SIG-M5 treated with dmso at 0.1 percent for 504 hours (cell line): ENCODE data around the gene TM7SF2.
A peak's percentile ranks its signal among the peaks of the same experiment; 100 is the strongest.
"Not testable (repeated sequence)": the region's sequence is repeated elsewhere in the genome, so short reads cannot be mapped to it uniquely, and the experiment has no call there.

ENCODE experiments used
- DNase-seq: peaks from one replicate; lab custom pipeline; 2025; ENCODE audit not compliant: unreplicated experiment; lab: John Stamatoyannopoulos, UW

The TM7SF2 gene

DNA sequence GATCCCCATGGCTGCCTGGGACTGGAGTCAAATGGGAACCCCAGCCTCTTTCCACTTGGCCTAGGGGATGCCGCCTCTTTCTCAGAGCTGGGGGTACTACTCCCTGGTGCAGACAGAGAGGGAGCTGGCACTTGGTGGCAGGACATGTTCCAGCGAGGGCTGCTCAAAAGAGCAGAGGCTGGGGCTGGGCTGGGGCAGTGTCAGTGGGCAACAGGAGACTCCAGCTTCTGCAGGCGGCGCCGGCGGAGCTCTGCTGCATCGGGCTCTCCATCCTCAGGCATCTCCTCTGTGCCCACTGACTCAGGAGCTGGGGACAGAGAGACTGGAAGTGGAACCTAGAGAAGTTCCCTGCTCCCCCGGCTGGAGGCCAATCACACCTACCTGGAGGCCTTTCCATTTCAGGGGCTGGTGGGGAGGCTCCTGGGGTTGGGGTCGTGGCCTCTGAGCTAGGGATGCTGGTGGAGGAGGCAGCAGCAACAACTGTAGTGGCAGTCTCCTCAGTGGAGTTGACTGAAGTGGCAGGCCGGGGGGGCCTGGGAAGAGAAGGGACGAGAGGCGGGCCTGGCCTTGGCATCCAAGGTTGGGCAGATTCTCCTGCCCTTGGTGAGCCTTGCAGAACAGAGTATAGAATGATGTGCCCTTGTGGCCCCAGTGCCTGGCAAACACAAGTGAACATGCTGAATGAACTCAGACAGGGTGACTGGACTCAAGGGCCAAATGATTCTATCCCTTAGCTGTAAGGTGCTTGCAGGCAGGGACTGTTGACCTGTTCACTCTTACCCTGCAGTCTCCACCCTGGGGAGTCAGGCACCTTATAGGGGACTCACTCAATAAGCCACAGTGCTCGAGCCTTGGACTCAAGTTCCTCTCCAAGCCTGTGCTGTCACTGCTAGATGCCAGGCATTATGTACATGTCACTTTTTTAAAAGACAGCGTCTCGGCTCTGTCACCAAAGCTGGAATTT is 16.8 kb downstream of the TM7SF2 start:
- no peak for DNase-seq

DNA sequence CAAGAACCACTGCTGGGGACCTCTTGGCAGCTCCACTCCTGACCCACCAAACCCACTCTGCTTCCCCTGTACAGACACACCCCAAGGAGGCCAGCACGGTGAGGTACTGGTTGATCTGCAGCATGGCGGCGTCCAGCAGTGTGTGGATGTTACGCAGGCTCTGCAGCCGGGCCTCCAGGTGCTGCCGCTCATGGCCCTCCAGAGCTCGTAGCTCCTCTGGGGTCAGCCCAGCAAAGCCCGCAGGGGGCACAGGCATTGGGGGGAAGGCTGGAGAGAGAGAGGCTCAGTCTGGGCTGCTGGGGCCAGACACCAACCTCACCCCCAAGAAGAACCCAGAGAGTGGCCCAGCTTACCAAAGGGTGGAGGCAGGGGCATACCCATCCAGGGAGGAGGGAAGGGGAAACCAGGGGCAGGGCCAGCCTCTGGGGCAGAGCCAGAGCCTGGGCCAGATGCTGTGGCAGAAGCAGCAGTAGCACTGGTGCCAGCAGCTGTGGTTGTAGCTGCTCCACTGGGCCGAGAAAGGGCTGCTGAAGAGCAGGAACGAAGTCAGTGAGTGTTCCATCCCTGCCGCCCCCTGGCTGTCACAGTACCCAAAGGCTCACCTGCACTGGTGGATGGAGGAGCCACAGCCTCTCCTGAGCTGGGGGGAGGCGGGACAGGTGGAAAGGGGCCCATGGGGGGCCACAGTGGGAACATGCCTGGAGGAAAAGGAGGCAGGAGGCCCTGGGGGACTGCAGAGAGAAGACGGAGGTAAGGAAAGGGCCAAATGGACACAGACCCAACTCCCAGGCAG is 18.2 kb downstream of the TM7SF2 start:
- no peak for DNase-seq

DNA sequence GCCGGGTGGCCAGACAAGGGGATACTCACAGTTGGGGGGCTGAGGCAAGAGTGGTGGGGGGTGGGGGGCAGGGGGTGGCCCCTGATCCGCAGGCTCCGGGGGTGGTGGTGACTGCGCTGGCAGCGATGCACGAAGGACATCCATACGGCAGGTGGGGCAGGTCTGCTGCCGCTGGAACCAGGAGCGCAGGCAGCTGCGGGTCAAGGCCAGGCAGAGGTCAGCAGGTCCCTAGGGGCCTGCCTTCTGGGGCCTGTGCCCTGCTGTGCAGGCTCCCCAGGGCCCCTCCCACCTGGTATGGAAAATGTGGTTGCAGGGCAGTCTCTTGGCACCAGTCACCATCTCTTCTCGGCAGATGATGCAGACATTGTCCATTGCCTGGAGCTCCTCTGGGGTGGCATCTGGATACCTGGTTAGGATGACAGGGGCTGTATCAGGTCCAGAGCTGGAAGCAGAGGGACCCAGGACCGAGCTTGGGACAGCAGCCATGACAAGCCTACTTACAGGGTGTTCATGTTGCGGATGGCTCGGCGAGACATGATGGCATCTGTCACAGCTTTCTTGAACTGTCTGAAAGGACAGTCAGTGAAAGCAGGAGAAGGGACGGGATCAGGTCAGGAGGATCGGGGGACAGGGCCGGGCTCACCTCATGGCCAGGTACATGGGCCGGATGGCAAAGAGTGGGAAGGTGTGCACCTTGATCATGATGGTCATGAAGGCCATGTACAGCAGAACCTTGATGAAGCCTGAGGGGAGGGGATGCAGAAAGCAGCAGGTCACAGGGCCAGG is 19.2 kb downstream of the TM7SF2 start:
- no peak for DNase-seq

DNA sequence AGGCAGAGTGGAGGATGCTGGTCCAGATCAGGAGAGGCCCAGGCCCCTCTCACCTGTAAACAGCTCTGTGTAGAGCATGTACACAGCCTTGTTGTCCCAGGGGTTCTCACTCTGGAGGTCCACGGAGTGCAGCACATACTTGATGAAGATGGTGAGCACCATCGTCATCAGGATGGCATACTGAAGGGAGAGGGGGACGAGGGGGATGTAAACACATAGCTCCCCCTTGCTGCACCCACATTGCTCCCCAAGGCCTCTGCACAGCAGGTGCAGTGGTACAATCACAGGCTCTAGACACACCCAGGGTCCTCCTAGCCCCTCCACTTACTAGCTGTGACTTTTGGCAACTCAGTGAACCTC is 19.7 kb downstream of the TM7SF2 start:
- DNase-seq = no peak

DNA sequence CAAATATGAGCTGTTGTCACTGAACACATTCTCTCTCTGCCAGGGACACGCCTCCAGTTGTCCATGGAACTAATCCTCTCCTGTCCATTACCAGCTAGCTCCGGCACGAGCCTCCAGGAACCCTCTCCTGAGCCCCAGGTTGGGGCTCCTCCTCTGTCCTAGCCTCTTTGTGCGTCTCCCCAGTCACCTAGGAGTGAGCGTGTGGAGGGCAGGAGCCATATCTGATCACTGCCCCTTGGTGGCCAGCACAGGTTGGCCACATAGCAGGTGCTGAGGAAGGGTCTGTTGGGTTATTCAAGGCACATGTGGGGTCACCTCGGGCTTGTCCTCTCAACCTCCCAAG is 20.2 kb downstream of the TM7SF2 start:
- DNase-seq = no peak

DNA sequence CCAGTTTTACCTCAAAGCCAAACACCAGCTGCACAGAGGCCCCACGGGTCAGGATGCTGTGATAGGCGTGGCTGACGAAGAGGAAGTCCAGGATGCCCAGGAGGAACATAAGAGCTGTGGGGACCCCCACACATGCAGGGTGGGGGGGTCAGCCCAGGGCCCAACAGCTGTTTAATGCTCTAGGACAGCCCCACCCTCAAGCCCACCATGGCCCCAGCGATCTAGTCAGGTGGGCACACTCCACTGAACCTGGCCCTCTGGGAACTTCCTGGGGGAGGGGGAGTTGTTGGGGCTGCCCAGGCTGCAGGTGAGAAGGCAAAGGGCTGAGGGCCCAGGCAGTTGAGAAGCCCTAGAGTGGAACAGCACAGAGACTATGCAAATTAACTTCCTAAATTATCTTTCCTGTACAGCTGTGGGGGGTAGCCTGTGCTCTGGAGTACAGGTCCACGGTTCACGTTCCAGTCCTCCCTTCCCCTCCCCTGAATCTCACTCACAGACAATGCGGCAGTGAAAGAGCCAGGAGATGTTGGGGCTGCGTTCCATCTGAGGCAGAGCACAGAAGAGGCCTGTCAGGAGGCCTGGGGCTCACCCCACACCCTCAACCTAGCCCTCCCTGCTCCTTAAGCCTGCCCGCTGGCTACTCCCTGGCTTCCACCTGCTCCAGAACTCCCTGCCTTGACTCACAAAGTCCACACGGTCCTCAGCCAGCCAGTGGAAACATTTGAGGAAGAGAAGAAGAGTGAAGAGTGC is 20.7 kb downstream of the TM7SF2 start:
- DNase-seq = no peak

DNA sequence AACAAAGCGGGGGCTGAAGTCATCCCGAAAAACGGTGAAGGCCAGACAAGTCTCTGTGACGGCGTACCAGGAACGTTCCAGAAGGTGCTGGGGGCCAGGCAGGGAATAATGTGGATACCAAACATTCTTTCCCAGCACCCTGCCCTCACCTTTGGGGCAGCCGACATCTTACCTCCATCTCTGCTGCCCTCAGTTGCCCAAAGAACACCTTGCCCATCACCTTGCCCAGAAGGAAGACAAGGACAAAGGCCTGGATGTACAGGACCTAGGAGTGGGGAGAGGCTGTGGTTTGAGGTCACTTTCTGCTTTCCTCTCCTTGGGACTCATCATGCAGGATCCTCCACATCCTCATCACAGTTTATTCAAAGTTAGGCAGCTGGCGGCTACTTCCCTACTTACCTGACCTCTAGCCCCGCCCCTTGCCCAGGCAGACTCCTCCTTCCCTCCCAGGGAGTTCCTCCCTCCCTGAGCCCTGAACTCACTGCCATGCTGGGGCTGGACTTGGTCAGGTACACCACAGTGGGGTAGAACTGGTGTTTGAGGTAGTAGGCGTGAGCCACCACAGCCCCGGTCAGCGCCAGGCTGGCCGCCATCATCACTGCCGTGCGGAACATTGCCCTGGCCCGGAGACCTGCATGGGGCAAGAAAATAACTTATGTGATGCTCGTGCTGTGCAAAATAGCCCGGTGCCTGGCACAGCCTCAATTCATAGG is 21.5 kb downstream of the TM7SF2 start:
- DNase-seq = peak; percentile 75

DNA sequence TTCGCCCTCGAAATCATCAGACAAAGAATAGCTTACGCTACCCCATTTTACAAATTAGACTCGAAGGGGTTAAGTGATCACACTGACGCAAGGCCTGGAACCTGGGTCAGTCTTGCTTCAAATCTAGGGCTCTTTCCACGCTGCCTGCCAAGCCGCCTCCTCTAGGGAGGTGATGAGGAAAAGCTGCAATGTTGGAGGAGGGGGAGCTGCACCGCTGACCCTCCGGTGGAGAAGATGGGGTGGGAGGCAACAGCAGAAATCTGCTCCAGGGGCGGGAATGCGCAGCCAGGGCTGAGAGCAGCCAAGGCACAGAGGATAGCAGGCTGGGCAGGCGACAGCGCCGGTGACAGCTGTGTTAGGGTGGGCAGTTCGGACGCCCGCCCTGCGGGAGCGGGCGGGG is 22.1 kb downstream of the TM7SF2 start:
- no peak for DNase-seq

DNA sequence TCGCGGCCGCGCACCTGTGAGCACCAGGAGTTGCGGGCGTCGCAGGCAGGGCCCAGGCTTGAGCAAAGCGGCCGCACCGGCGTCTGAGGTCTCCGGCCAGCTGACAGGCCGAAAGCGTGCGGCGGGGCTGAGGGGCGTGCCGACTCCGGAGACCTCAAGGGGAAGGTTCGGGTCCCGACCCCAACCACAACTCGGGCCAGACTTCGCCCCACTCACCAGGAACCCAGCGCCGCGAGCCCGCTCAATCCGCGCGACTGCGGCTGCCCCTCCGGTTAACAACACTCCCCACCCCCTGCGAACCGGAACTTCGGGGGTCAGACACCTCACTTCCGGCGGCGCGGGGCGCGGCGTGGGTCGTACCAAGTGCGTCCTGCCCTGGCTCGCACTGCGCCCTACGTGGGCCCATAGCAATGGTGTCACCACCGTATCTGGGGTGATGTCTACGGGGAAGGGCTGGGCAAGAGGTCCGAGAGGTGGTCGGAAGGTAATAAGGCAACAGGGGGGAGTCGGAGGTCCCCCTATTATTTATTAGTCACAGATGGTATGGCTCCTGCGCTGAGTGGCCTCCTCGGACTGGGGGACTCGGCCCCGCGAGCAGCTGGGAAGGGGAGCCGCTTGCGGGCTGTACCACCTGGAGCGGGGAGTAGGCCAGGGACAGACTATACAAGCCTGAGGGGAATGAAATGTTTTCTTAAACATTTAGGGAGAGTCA is 22.7 kb downstream of the TM7SF2 start, which contains the start of gene SYVN1:
TSS of gene SYVN1 (minus strand) at position 280 of the 712 bp plus-strand sequence. CDS start 918 bp downstream, outside the sequence.
- peak; percentile 89 for DNase-seq

DNA sequence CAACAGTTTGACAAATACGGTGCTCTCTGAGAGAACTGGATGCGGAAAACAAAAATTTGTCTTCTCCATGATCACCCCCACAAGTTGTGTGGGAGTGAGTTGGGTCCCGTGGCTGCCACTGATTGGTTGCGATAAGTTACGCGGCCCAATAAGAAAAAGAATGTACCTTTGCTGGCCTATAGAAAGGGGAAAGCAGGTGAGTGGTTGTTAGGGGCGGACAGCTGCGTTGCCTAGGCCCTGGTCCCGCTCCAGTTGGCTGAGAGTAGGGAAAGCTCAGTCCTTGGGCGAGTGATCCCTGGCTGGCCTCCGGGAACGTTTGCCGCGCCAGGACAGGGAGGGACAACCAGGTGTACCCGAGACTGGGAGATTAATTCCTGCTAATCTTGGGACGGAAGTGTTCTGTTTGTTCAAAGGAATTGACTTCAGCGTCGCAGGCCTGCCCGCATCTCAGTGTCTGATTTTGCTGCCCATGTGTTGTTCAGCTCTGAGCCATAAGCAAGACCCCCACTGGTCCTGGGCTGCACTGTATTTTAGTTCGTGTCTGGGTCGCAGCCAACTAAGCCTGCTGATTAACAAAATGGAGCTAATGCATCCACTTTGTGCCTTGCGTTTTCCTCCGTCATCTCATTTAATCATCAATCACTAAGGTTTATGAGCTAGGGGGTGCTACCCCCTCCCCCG is 23.4 kb downstream of the TM7SF2 start:
- DNase-seq = peak; percentile 98

DNA sequence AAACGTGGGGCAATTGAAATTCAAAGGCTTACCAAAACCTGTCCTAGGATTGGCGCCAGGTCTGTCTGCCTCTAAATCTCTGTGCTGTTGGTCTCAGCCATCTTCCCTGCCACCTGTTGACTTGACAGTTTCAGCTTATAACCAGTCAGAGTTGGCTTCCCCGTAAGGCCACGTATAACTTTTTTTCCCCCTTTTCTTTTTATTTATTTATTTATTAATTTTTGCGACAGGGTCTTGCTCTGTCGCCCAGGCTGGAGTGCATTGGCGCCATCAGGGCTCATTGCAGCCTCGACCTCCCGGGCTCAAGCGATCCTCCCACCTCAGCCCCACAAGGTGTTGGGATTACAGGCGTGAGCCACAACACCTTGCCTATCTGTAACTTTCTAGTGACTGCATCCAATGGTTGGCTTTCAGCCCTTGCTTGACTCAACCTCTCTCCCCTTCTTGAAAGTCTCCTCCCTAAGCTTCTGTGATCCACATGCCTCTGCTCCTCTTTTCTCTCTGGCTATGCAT is 24.0 kb downstream of the TM7SF2 start:
- no peak for DNase-seq

DNA sequence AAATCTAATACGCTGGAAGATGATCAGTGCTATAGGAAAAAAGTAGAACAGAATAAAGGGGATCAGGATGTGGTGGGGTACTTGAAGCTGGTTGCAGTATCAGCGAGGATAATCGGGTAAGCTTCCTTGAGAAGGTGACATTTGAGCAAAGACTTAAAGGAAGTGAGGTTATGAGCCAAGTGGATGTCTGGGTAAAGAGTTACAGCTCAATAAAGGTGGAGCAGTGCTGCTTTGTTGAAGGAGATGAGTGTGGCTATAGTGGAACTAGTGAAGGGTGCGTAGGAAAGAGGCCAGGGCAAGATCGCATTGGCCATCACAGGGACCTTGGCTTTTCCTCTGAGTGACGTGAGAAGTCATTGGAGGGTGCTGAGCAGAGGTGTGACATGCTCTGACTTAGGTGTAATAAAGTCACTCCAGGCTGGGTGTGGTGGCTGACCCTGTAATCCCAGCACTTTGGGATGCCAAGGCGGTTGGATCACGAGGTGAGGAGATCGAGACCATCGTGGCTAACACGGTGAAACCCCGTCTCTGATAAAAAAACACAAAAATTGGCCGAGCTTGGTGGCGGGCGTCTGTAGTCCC is 24.9 kb downstream of the TM7SF2 start:
- DNase-seq = no peak

DNA sequence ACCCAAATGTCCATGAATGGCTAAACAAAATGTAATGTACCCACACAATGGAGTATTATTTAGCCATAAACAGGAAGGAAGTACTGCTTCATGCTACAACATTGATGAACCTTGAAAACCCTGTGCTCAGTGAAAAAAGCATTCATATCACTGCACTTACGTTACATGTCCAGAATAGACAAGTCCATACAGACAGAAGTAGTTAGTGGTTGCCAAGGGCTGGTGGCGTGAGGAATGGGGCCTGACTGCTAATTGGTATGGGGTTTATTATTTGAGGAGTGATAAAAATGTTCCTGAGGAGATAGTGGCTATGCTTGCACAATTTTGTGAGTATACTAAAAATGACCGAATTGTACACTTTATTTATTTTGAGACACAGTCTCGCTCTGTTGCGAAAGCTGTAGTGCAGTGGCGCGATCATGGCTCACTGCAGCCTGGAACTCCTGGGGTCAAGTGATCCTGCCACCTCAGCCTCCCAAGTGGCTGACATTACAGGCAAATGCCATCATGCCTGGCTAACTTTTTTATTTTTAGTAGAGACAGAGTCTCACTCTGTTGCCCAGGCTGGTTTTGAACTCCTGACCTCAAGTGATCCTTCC is 30.3 kb downstream of the TM7SF2 start:
- DNase-seq = no peak

DNA sequence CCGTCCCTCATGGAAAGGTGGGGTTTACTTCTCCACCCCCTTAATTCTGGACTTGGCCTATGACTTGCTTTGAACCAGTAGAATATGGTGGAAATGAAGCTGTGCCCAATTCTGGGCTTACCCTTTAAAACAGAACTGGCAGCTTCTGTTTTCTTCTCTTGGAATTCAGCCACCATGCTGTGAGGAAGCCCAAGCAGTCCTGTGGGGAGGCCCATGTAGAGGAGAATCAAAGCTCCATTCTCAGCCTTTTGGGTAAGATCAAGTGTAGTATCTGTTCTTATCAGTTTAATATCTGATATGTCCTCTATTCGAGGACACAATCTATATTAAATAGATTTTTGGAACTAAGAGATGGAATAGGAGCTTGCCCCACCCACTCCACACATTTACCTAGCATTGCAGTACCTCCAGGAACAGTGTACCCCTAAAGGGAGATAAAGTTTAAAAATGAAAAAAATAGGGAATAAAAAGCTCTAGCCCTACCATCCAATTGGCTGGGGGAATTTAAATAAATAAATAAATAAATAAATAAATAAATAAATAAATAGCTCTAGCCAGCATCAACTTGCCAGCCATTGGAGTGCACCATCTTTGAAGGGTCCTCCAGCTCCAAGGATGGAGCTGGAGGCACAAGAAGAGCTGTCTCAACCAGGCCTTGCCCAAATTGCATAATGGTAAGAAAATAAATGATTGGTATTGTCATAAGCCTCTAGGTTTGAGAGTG is 35.8 kb downstream of the TM7SF2 start:
- DNase-seq = no peak

DNA sequence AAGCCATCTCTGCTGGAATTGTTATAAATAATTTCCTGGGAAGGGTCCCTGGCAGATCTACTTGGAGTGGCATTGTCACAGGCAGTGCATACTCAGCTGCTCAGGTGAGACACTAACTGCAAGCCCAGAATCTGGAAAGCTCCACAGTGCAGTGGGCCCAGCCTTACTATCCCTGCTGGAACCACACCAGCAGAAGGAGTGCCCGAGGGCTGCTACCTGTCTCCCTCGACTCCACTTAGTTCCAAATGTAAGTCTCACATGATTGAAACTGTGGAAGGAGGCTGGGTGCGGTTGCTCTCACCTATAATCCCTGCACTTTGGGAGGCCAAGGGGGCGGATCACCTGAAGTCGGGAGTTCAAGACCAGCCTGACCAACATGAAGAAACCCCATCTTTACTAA is 37.0 kb downstream of the TM7SF2 start:
- DNase-seq = no peak

DNA sequence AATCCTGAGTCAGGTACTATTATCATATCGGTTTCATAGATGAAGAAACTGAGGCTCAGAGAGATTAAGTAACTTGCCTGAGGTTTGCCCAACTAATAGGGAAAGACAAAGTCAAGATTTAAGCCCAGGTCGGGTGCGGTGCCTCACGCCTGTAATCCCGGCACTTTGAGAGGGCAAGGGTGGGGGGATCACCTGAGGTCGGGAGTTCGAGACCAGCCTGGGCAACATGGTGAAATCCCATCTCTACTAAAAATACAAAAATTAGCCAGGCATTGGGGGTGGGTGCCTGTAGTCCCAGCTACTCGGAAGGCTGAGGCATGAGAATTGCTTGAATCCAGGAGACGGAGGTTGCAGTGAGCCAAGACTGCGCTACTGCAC is 38.4 kb downstream of the TM7SF2 start:
- not testable (repeated sequence) for DNase-seq
